GM12891 (cell line): ENCODE results near the gene PIP5K1B.

Experiments used
- DNase-seq: peaks from one replicate; pipeline ENCODE4 v3.0.0; 2011; ENCODE audit warnings: low spot score; ENCODE audit not compliant: insufficient read length
- FAIRE-seq: peaks from 2 replicates; lab custom pipeline; 2011; peaks lifted over from hg19 to GRCh38; lab: Jason Lieb, UNC
- PAX5 ChIP-seq: IDR thresholded peaks from 2 replicates; pipeline ENCODE4 v1.6.1; 2011; ENCODE audit warnings: low read length, moderate library complexity, mild to moderate bottlenecking; ENCODE audit not compliant: insufficient read depth, severe bottlenecking
- POLR2A ChIP-seq: IDR thresholded peaks from 2 replicates; pipeline ENCODE4 v1.6.1; 2011; ENCODE audit warnings: low read depth, low read length, control low read depth
- POLR2AphosphoS5 ChIP-seq: IDR thresholded peaks from 2 replicates; pipeline ENCODE4 v1.6.1; 2011; ENCODE audit warnings: low read depth, low read length, control low read depth
- POU2F2 ChIP-seq: IDR thresholded peaks from 2 replicates; pipeline ENCODE4 v1.6.1; 2011; ENCODE audit warnings: low read depth, mild to moderate bottlenecking, control low read depth, low read length, moderate library complexity
- SPI1 ChIP-seq: IDR thresholded peaks from 2 replicates; pipeline ENCODE4 v1.6.1; 2011; ENCODE audit warnings: low read depth, low read length, control low read depth
- TAF1 ChIP-seq: IDR thresholded peaks from 2 replicates; pipeline ENCODE4 v1.6.1; 2011; ENCODE audit warnings: low read depth, low read length, control low read depth

Gene PIP5K1B

GRCh38 chr9:68838245-68838644, 133.2 kb downstream of the PIP5K1B start:
- FAIRE-seq (no peak), DNase-seq (no peak)
- TF ChIP-seq PAX5 (no peak), TAF1 (no peak), POLR2AphosphoS5 (no peak), SPI1 (no peak), POU2F2 (no peak), POLR2A (no peak)

- TF ChIP-seq TAF1 (no peak), SPI1 (peak; percentile 12; the same call in 1 of the 2 replicates), POLR2A (no peak), POLR2AphosphoS5 (no peak), PAX5 (no peak), POU2F2 (no peak)
- DNase-seq (no peak), FAIRE-seq (no peak)
Measured at GRCh38 chr9:68841276-68842052, 136.4 kb downstream of the PIP5K1B start.

GRCh38 chr9:68842568-68842967, 137.5 kb downstream of the PIP5K1B start:
- TF ChIP-seq TAF1 (no peak), POLR2A (no peak), POU2F2 (no peak), SPI1 (no peak), POLR2AphosphoS5 (no peak)
- FAIRE-seq (peak; percentile 13), DNase-seq (no peak)

- no peak for TF ChIP-seq POLR2A
- no peak for TF ChIP-seq PAX5
- no peak for TF ChIP-seq POU2F2
- no peak for TF ChIP-seq POLR2AphosphoS5
- TF ChIP-seq TAF1: no peak
- no peak for TF ChIP-seq SPI1
- FAIRE-seq (no peak), DNase-seq (no peak)
Measured at GRCh38 chr9:68843239-68843638, 138.2 kb downstream of the PIP5K1B start.

GRCh38 chr9:68844157-68844556, 139.1 kb downstream of the PIP5K1B start:
- DNase-seq (no peak), FAIRE-seq (peak; percentile 70)
- TF ChIP-seq SPI1 (no peak), POLR2AphosphoS5 (no peak), POLR2A (no peak), POU2F2 (no peak), PAX5 (no peak), TAF1 (no peak)

GRCh38 chr9:68844631-68845612, 139.9 kb downstream of the PIP5K1B start:
- peak; percentile 79 for FAIRE-seq
- no peak for DNase-seq
- TF ChIP-seq POLR2AphosphoS5 (no peak), POU2F2 (no peak), PAX5 (no peak), SPI1 (peak; percentile 34; the same call in 1 of the 2 replicates), TAF1 (no peak), POLR2A (no peak)

- peak; percentile 9 for FAIRE-seq
- no peak for DNase-seq
- TF ChIP-seq POU2F2 (no peak), POLR2AphosphoS5 (no peak), POLR2A (no peak), TAF1 (no peak), PAX5 (no peak), SPI1 (no peak)
Measured at GRCh38 chr9:68847765-68848164, 142.7 kb downstream of the PIP5K1B start.

GRCh38 chr9:68851657-68852056, 146.6 kb downstream of the PIP5K1B start:
- TF ChIP-seq SPI1 (no peak), PAX5 (no peak), POLR2AphosphoS5 (no peak), POLR2A (no peak), TAF1 (no peak), POU2F2 (no peak)
- no peak for FAIRE-seq
- DNase-seq: no peak
